Activated CD8-positive, alpha-beta memory T cell treated with anti-CD3 and anti-CD28 coated beads, Interleukin-2, amount 50 U/mL, for 48 hours (primary cell): ENCODE data around the gene SMTNL2.
"Not testable (repeated sequence)": the region's sequence is repeated elsewhere in the genome, so short reads cannot be mapped to it uniquely, and the experiment has no call there.

Experiments
- DNase-seq: peaks from one replicate; pipeline ENCODE4 v3.0.0-alpha.2; 2020

SMTNL2 gene

DNA sequence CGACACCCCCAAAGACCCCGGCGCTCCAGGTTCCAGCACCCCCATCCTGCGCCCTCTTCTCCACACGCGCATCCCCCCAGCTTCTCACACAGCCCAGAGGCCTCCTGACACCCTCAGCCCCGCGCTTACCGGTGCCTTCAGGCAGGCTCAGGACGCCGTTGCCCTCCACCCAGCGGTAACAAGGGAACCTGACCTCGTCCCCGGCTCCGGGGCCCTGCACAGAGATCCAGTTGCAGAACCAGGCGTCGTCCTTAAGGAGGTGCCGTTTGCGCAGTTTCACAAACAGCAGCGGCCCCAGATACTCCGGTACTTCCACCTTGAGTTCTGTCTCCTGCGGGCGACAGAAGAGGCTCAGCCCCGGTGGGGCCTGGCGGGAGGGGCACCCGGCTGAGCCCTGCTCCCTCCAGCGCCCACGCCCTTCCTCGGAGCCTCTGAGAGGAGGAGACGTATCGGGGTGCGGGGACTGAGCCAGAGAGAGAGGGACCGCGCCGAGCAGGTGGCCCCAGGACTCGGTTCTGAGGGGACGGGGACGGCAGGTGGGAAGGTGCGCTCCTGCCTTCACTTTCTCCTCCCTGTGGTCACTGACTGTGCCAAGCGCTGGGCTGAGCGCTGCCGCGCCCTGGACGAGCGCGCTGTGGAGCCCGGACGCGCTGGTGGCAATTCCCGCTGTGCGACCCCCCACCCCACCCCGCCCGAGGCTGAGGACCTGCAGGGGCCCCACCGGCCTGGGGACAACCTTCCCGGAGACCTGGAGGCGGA, 55.2 kb downstream of the SMTNL2 start:
- DNase-seq = peak; percentile 68

DNA sequence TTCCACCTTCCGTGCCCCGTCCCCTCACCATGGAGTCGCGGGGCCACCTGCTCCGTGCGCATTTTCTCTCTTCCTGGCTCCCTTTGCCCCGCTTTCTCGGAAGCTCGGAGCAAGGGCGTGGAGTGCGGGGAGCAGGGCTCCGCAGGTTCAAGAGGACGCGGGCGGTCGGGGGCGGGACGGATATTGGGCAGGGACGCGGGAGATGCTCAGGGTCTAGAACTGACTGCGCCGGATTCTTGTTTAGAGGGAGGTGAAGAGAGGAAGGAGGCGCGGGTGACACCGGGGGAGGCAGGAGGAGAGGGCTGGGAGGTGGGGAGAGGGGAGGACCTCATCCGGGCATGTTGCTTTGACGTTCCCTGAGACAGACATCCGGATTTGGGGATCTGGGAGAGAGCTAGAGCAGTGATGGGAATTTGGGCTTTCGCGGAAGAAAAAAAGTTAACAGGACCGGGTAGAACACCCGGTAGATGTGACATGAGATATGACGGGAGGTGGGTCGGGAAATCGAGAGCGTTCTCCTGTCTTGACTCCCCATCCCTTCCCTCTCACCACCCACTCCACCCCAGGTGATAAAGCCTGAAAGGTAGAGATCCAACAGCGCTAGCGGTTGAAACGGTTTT, 56.4 kb downstream of the SMTNL2 start:
- not testable (repeated sequence) for DNase-seq

DNA sequence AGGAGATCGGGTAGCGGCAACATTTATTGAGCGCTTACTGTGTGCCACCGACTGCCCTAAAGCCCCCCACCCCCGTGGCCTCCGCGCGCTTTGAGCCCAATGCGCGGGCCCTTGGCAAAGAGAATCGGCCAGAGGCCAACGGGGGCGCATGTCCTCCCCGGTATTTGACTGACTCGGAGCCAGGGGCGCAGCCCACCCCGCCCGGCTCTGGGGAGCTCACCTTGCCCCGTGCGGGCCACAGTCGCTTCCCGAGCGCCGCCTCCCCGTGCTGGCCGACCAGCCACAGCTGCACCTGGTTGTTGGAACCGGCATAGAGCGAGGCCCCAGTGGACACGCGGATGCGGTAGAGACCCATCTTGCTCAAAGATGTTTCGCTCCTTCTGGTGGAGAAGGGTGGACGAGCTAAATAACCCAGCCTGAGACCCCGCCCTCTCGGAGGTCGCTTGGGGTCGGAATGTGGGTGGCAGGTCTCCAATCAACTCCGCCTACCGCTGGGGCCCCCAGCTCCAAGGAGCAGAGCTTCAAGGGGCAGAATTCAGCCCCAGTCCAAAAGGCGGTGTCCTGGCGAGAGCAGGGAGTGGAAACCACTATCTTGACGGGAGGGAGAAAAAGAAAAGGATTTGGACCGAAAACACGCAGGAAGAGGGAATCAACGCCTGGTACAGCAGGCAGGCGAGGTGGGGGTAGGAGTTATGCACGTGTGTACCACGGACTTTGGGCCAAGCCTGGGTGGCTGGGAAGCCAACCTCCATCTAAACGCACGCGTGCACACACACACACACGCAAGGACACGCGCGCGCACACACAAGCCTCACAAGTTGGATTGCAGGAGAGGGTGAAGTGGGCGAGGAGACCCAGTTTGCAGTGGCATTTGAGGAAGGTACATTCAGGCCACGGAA, 57.2 kb downstream of the SMTNL2 start, which contains the start of gene ALOX15:
Gene ALOX15 (minus strand): TSS at position 382 of the 899 bp plus-strand sequence. CDS start 27 bp downstream, at position 355.
- DNase-seq = no peak

DNA sequence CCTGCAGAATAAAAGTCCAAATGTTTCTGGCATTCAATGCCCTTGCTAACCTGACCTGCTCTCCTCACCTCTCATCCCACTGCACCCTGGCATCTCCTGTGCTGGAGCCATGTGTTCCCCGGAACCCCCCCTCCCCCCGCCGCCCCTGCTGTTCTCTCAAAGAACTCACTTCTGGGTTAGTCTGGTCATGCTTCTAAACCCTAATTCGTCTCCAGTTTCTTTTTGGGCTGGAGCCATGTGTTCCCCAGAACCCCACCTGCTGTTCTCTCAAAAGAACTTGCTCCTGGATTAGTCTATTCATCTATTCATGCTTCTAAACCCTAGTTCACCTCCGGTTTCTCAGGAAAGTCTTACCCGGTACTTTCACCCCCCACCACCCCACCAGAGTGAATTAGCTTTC, 58.0 kb downstream of the SMTNL2 start:
- no peak for DNase-seq

DNA sequence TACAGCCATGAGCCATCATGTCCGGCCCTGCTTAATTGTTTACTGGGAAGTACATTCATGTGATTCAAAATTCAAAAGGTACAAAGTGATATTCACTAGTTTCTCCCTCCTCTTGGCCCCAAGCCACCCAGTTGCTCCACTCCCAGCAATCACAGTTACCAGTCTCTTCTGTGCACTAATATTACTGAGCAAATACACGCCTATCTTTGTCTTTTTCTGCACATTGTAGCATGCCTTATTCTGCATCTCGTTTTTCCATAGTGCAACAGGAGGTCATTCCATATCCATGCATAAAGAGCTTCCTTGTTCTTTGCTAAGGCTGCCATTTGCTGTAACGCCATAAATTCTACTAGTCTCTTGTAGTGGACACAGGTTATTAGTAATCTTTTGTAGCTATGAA, 59.3 kb downstream of the SMTNL2 start:
- DNase-seq = no peak

DNA sequence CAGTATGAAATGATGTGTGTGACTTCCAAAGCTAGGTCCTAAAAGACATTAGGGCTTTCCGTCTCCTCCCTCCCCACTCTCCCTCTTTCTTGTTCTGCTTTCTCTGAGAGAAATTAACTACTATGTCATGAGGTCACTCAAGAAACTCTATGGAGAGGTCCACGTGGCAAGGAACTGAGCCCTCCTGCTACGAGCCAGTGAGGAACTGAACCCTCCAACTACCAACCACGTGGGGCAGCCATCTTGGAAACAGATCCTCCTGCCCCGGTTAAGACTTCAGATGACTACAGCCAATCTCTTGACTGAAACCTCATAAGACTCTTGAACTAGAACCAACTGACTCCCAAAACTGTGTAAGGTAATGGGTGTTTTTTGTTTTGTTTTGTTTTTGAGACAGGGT, 61.3 kb downstream of the SMTNL2 start:
- DNase-seq = no peak

DNA sequence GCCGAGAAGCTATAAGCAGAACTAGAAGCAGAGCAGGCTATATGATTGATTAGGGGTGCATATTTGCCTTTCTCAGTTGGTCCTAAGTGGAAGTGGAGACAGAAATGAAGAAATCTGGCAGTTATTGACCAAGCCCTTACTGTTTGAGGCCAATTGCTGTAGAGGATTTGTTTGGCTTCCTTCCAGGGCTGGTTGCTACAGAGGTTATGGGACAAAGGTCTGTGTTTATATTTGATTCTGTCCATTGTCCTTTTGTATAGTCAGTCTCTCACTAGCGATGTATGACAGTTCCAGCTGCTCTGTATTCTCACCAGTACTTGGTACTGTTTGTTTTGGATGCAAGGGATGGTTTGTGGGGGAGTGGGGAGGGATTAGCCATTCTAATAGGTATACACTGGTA, 64.4 kb downstream of the SMTNL2 start:
- no peak for DNase-seq

DNA sequence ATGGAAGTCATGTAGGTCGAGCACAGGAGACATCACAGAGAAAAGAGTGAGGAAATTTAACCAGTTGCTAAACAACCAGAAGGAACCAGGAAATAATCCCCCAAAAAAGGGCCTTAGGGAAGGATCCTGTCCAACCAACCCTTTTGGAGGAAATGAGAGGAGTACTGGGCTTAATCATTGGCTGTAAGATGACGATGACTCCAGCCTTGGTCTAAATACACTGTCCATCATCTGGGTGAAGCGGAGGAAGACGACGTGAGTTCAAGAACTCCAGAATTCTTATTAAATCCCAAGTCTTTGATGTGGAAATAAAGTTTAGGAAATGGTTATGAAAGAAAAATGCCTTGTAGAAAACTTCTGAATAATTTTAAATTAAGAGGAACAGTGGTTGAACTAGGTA, 68.7 kb downstream of the SMTNL2 start:
- no peak for DNase-seq

DNA sequence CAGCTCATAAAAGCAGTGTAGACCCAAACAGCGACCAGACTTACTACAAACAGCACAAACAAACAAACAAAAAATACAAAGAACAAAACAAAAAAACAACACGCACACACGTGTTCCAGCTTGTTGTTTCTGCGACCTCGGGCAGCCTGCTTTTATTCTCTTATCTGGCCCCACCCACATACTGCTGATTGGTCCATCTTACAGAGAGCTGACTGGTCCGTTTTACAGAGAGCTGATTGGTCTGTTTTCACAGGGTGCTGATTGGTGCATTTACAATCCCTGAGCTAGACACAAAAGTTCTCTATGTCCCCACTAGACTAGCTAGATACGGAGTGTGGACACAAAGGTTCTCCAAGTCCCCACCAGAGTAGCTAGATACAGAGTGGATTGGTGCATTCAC, 71.6 kb downstream of the SMTNL2 start:
- not testable (repeated sequence) for DNase-seq

DNA sequence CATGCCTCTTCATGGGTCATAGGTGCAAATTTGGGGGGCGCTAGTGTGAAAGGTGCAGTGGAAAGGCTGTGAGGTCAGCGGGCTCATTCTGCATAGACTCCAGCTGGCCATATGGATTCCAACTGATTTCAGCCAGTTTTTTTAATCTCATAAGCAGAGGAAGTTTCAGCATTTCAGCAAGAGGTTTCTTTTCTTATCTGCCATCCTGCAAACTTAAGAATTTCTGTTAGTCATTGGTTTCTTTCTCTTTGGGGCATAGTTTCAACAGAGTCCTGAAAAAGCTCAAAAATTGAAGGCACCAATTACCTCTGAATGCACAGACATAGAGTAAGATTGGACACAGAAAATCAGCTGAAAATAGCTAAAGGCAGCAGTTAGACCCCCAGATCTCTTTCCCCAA, 73.3 kb downstream of the SMTNL2 start:
- no peak for DNase-seq
